ENCODE results near the gene SLC39A1.
"Not testable (repeated sequence)": the region's sequence is repeated elsewhere in the genome, so short reads cannot be mapped to it uniquely, and the experiment has no call there.

Gene SLC39A1

GRCh38 chr1:153985341-153985912 is 22.1 kb upstream of the SLC39A1 start:
- Histone ChIP-seq H3K36me3 (ENCODE audit: insufficient read depth, insufficient read length, low read length) (peaks cover 42% of the 10 kb centered on the region), H3K27me3 (ENCODE audit: insufficient read depth, insufficient read length) (no peaks in the 10 kb centered on the region), H3K9me3 (ENCODE audit: insufficient read depth, low read length) (no peaks in the 10 kb centered on the region), H3K4me1 (ENCODE audit: insufficient read depth, insufficient read length) (no peaks in the 10 kb centered on the region), H3K4me3 (ENCODE audit: insufficient read length, low read depth) (peak overlapping the region; percentile 91), H3K9ac (ENCODE audit: insufficient read length, low read depth) (peak overlapping the region; percentile 86)
- TF ChIP-seq ZNF274 (IDR thresholded peaks at IDR 0.05; ENCODE audit: low read depth, low read length) (no peak), SUZ12 (IDR thresholded peaks at IDR 0.05; ENCODE audit: extremely low read depth, insufficient read depth, insufficient read length) (no peak), YY1 (IDR thresholded peaks at IDR 0.05; ENCODE audit: insufficient read depth, insufficient read length) (no peak)
- DNase-seq (ENCODE audit: low read depth, low spot score) = no peak

GRCh38 chr1:153984123-153984894 is 21.0 kb upstream of the SLC39A1 start:
- H3K36me3 ChIP-seq (ENCODE audit: insufficient read depth, insufficient read length, low read length) = peaks cover 50% of the 10 kb centered on the region
- DNase-seq (ENCODE audit: low read depth, low spot score) = no peak
- no peaks in the 10 kb centered on the region for H3K9me3 ChIP-seq (ENCODE audit: insufficient read depth, low read length)
- peak overlapping the region; percentile 86 for H3K9ac ChIP-seq (ENCODE audit: insufficient read length, low read depth)
- peak overlapping the region; percentile 91 for H3K4me3 ChIP-seq (ENCODE audit: insufficient read length, low read depth)
- no peaks in the 10 kb centered on the region for H3K27me3 ChIP-seq (ENCODE audit: insufficient read depth, insufficient read length)
- H3K4me1 ChIP-seq (ENCODE audit: insufficient read depth, insufficient read length) = no peaks in the 10 kb centered on the region
- TF ChIP-seq SUZ12 (IDR thresholded peaks at IDR 0.05; ENCODE audit: extremely low read depth, insufficient read depth, insufficient read length) (no peak), YY1 (IDR thresholded peaks at IDR 0.05; ENCODE audit: insufficient read depth, insufficient read length) (no peak), ZNF274 (IDR thresholded peaks at IDR 0.05; ENCODE audit: low read depth, low read length) (no peak)

GRCh38 chr1:153981735-153982134 is 18.4 kb upstream of the SLC39A1 start:
- H3K36me3 ChIP-seq (ENCODE audit: insufficient read depth, insufficient read length, low read length) = peaks cover 58% of the 10 kb centered on the region
- not testable (repeated sequence) for H3K27me3 ChIP-seq (ENCODE audit: insufficient read depth, insufficient read length); DNase-seq (ENCODE audit: low read depth, low spot score); H3K4me1 ChIP-seq (ENCODE audit: insufficient read depth, insufficient read length); H3K9ac ChIP-seq (ENCODE audit: insufficient read length, low read depth); H3K9me3 ChIP-seq (ENCODE audit: insufficient read depth, low read length); H3K4me3 ChIP-seq (ENCODE audit: insufficient read length, low read depth)

- not testable (repeated sequence) for H3K4me1 ChIP-seq (ENCODE audit: insufficient read depth, insufficient read length); H3K4me3 ChIP-seq (ENCODE audit: insufficient read length, low read depth); H3K9me3 ChIP-seq (ENCODE audit: insufficient read depth, low read length); H3K9ac ChIP-seq (ENCODE audit: insufficient read length, low read depth); H3K27me3 ChIP-seq (ENCODE audit: insufficient read depth, insufficient read length); DNase-seq (ENCODE audit: low read depth, low spot score)
- H3K36me3 ChIP-seq (ENCODE audit: insufficient read depth, insufficient read length, low read length) = peaks cover 69% of the 10 kb centered on the region
Measured at GRCh38 chr1:153979091-153979490, 15.8 kb upstream of the SLC39A1 start.

GRCh38 chr1:153978274-153978909 is 15.1 kb upstream of the SLC39A1 start:
- peaks cover 71% of the 10 kb centered on the region for H3K36me3 ChIP-seq (ENCODE audit: insufficient read depth, insufficient read length, low read length)
- H3K4me3 ChIP-seq (ENCODE audit: insufficient read length, low read depth) = peak overlapping the region; percentile 81
- no peaks in the 10 kb centered on the region for H3K9me3 ChIP-seq (ENCODE audit: insufficient read depth, low read length)
- H3K4me1 ChIP-seq (ENCODE audit: insufficient read depth, insufficient read length) = no peaks in the 10 kb centered on the region
- H3K9ac ChIP-seq (ENCODE audit: insufficient read length, low read depth) = peak overlapping the region; percentile 84
- no peak for TF ChIP-seq SUZ12 (IDR thresholded peaks at IDR 0.05; ENCODE audit: extremely low read depth, insufficient read depth, insufficient read length)
- TF ChIP-seq ZNF274 (IDR thresholded peaks at IDR 0.05; ENCODE audit: low read depth, low read length) = no peak
- no peak for TF ChIP-seq YY1 (IDR thresholded peaks at IDR 0.05; ENCODE audit: insufficient read depth, insufficient read length)
- H3K27me3 ChIP-seq (ENCODE audit: insufficient read depth, insufficient read length) = no peaks in the 10 kb centered on the region
- DNase-seq (ENCODE audit: low read depth, low spot score) = no peak

- H3K4me3 ChIP-seq (ENCODE audit: insufficient read length, low read depth) = peak within 1 kb of the TSS; percentile 81
- no peaks in the 10 kb centered on the region for H3K9me3 ChIP-seq (ENCODE audit: insufficient read depth, low read length)
- H3K36me3 ChIP-seq (ENCODE audit: insufficient read depth, insufficient read length, low read length) = peaks cover 71% of the 10 kb centered on the region
- no peak for TF ChIP-seq ZNF274 (IDR thresholded peaks at IDR 0.05; ENCODE audit: low read depth, low read length)
- peak; percentile 78 for TF ChIP-seq YY1 (IDR thresholded peaks at IDR 0.05; ENCODE audit: insufficient read depth, insufficient read length)
- no peaks in the 10 kb centered on the region for H3K27me3 ChIP-seq (ENCODE audit: insufficient read depth, insufficient read length)
- H3K9ac ChIP-seq (ENCODE audit: insufficient read length, low read depth) = peak within 1 kb of the TSS; percentile 84
- peak; percentile 89 for DNase-seq (ENCODE audit: low read depth, low spot score)
- H3K4me1 ChIP-seq (ENCODE audit: insufficient read depth, insufficient read length) = no peaks in the 10 kb centered on the region
Measured at GRCh38 chr1:153977250-153978240, 14.2 kb upstream of the SLC39A1 start, which contains the start of gene JTB. JTB (minus strand) TSS chr1:153977674; CDS start chr1:153977252, 422 bp downstream.

- no peaks in the 10 kb centered on the region for H3K27me3 ChIP-seq (ENCODE audit: insufficient read depth, insufficient read length)
- H3K4me3 ChIP-seq (ENCODE audit: insufficient read length, low read depth) = peak overlapping the region; percentile 81
- H3K4me1 ChIP-seq (ENCODE audit: insufficient read depth, insufficient read length) = no peaks in the 10 kb centered on the region
- H3K36me3 ChIP-seq (ENCODE audit: insufficient read depth, insufficient read length, low read length) = peaks cover 65% of the 10 kb centered on the region
- no peak for TF ChIP-seq SUZ12 (IDR thresholded peaks at IDR 0.05; ENCODE audit: extremely low read depth, insufficient read depth, insufficient read length)
- TF ChIP-seq YY1 (IDR thresholded peaks at IDR 0.05; ENCODE audit: insufficient read depth, insufficient read length) = no peak
- no peak for TF ChIP-seq ZNF274 (IDR thresholded peaks at IDR 0.05; ENCODE audit: low read depth, low read length)
- no peaks in the 10 kb centered on the region for H3K9me3 ChIP-seq (ENCODE audit: insufficient read depth, low read length)
- no peak for DNase-seq (ENCODE audit: low read depth, low spot score)
- peak overlapping the region; percentile 84 for H3K9ac ChIP-seq (ENCODE audit: insufficient read length, low read depth)
Measured at GRCh38 chr1:153976819-153977249, 13.5 kb upstream of the SLC39A1 start.

Measured in NT2/D1 (cell line).